ENCODE data around the gene ATG4A.

The ATG4A gene

DNA sequence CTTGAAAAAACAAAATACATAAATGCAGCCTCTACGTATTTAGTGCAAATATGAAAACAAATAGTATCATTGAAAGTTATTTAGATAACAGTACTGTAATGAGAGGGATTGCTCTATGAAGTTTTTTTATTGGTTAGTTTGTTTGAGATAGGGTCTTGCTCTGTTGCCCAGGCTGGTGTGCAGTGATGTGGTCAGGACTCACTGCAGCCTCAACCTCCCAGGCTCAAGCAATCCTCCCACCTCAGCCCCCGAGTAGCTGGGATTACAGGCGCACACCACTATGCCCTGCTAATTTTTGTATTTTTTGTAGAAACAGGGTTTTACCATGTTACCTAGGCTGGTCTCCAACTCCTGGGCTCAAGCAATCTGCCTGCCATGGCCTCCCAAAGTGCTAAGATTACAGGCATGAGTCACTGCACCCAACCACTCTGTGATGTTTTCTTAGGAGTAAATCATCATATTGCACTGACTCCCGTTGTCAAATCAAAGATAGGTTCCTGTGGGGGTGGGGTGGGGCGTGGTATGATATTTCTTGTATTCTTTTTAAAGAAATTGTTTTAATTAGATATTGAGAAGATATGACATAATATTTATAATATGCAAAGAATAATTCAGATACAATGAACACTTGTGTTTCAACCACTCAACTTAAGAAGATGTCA, 75.8 kb downstream of the ATG4A start:
- no peak for DNase-seq

DNA sequence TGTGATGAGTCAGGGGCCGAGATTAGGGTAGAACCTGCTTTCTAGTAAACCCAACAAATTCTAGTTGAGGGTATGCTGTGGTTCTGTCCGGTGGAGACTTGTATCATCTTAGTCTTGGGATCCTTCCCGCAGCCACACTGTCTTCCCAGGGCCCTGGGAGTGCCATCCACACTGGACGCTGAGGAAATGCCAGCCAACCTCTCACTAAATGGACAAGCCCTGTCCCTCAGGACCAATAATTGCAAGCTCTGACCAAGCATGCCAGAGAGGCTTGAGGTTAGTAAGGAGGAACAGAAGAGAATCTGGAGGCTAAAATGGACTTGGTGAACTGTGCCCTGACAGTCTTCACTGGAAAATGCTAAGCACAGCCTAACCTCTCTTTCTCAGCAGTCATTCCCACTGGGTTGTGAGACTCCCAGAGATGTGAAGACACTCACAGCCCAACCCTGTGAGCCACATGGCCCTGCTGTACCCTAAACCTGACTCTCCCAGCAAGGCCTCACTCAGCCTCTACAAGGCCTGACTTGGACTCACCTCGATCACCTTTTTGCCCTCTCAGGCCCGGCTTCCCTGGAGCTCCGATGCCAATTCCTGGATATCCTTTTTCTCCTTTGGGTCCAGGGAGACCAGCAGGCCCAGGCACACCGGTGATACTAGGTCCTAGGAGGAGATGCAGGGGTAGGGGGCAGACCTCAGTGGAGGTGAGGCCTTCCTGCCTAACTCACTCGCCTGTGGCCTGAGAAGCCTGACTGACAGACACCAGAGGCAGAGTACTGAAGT, 77.6 kb downstream of the ATG4A start:
- DNase-seq: no peak

DNA sequence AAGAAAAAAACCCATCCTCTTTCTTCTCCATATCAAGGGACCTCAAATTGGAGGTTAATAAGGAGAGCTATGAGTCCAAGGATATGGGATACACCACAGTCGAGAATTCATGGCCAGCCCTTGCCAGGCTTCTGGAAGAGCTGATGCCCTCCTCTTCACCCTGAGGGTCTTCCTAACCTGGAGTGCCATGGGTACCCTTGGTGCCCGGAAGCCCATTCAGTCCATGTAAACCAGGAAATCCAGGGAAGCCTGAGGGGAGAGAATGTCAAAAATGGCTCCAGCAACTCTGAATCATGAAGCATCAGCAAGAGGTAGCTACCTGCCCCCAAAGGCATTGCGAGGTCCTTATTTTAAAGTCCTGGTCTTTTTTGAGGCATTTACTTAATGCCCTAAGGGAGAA, 78.2 kb downstream of the ATG4A start:
- no peak for DNase-seq

DNA sequence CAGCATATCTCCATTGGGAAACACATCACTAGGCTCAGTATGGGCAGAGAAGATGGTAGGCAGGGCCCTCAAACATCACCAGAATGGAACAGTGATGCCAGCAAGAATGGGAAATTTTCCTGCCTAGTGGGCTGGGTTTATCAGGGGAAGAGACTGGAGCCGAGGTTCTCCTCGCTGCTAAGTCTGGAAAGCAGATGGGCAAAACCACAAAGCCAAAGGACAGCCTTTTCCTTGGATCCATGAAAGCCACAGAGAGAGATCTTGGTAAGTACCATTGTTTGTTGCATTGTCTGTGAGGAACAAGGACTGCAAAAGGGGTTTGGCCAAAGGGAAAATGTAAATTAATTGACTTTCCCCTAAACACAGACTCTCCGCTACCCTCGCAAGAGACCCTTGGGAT, 80.1 kb downstream of the ATG4A start:
- DNase-seq: no peak

DNA sequence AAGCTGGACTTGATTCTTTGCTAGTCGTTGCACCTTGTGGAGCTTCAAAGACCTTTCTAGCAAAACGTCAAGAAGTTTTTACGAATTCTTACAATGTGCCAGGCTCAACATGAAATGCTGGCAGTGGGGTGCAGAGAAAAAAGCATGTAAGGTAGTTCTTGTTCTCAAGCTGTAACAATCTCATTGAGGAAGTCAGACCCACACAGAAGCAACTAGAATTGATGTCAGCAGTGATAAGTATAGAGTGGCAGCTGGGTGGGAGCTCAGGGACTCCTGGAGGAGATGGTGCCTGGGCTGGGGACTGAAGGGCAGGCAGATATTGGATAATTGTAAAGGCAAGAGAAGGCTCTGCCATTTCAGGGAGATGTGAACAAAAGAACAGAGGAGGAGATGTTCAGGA, 82.3 kb downstream of the ATG4A start:
- no peak for DNase-seq

DNA sequence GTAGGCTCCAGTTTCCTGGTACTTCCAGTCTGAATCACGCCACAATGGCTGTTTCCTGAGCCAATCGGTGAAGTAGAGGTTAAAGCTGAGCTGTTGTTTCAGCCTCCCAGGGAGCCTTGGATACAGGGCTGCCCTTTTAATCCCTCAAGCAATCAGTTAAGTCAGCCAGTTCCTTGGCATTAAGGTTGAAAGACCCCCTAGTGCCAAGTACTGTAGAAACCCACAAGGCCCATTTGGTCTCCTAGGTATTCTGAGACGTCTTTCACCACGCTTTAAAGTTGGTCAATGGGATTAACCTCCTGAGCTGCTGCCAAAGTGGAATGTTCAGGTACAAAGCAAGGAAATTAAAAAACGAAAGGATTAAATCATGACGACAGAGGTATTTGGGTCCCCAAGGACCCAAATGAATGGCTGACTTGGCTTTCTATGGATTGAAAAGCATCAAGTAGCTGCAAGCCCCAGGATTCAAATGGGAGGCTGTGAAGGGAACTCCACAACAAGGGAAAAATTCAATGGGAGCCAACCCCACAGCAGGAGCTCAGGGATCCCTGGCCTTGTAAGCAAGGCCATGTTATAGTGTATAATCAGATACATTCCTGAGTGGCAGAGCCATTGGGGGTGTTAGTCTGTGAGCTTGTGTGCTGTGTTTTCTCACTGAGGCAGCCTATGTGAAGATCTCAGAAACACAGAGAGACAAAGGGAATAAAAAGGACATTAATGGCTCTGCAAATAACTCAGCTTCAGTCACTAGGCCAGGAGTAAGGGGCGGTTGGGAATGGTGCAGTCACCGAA, 86.0 kb downstream of the ATG4A start:
- DNase-seq: peak in 6 of 58 donors; percentile 3 to 41 (median 17)

DNA sequence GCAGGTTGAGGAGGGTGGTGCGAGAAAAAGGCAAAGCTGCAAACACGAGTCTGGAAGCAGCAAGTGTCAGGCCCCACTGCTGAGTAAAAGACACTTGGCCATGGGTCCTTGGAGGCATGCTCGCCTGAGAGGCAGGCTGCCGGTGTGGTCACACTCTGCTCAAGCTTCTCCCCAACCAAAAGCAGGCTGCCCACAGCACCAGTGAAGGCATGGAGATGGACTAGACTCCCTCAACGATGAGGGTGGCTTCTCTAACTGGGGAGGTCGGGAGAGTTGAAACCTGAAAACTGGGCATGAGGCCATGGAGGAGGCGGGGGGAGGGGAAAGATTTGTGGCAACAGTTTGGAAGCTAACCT, 86.5 kb downstream of the ATG4A start:
- no peak for DNase-seq

DNA sequence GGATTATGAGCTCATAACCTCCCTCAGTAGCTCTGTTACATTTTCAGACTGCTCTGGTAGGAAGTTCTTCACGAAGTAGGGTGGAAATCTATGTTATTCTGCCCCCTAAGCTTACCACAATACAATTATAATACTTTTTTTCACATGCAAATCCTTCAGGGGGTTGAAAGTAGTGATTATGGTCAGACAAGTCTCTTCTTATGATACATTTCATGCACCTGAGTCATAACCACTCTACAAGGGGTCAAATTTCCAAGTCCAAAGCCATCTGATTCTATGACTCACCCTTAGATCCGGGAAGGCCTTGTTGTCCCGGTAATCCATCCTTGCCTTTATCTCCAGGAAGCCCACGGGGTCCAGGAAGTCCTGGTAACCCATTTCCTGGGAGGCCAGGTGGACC, 95.2 kb downstream of the ATG4A start:
- DNase-seq: no peak

DNA sequence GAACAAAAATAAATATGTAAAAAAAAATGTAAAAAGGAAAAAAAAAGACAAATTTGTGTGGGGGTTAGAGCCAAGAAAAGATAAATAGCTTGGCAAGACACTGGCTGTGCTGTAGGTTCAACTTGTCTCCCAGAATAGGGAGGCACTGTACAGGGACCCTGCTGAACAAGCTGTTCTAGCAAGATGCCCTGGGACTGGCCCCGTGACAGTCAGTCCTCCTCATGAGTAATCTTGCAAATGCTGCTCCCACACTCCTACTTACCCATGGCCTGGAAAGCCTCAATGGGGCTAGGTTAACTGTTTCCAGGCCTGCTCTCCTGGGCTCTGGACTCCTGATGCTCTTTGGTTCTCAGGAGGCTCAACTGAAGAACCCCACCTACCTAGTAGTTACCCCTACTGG, 106.8 kb downstream of the ATG4A start:
- DNase-seq: no peak

DNA sequence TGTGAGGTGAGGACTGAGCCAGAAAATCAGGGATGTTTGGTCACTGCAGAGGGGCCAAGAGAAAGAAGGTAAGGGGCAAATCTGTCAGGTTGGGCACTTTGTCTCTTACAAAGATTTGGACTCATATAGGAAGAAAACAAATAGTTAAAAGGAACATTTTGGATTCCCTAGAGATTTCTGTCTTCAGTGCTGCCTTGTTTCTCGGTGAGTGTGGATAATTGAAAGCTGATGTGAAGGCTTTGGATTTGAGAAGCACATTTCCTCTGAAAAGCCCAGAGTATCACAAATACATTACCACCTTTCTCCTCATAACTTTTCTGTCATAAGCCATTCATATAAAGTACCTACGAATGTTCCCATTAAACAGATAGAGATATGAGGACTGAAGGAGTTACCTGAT, 107.5 kb downstream of the ATG4A start:
- no peak for DNase-seq

DNA sequence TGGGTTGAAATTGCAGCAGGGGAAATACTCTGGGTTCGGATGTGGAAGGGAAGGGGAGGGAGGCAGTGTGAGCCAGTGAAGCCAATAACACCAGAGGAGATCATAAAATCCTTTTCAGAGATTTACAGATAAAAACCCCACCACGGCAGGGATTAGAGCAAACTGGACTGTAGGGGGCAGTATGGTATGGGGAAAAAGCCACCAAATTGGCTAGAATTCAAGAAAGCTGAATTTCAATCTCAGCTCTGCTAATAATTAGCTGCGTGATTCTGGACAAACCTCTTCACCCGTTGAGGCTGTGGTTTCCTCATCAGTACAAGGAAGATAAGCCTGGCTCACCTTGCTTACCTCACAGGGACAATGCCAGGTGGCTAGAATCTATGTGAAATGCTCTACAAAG, 108.1 kb downstream of the ATG4A start:
- peak in 2 of 58 donors; percentile 0 to 1 for DNase-seq

DNA sequence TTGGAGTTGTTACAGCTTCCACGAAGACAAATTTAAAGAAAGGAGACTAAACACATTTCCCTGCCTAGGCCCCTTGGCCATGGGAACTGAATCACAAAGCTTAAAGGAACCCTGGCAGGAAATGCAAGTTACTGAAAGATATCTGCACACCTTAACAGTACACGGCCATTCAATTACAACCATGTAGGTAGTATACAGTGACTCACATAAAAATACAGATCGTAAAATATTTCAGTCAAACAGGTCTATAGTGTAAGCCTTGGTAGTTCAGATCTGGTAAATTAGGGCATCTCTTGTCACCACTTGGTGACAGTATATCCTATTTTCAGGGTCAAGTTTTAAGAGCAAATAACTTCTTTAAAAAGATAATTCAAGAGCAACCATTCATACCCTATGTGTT, 112.0 kb downstream of the ATG4A start:
- DNase-seq: no peak

All from anterior cingulate cortex (tissue), 58 donors.